ENCODE results near the gene MRFAP1.

DNA sequence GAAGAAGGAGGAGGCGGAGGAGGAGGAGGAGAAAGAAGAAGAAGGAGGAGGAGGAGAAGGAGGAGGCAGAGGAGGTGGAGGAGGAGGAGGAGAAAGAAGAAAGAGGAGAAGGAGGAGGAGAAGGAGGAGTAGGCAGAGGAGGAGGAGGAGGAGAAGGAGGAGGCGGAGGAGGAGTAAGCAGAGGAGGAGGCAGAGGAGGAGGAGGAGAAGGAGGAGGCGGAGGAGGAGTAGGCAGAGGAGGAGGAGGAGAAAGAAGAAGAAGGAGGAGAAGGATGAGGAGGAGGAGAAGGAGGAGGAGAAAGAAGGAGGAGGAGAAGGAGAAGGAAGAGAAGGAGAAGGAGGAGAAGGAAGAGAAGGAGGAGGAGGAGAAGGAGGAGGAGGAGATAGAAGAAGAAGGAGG lies 19.9 kb downstream of the MRFAP1 start:
- TF ChIP-seq, protein P1, sequence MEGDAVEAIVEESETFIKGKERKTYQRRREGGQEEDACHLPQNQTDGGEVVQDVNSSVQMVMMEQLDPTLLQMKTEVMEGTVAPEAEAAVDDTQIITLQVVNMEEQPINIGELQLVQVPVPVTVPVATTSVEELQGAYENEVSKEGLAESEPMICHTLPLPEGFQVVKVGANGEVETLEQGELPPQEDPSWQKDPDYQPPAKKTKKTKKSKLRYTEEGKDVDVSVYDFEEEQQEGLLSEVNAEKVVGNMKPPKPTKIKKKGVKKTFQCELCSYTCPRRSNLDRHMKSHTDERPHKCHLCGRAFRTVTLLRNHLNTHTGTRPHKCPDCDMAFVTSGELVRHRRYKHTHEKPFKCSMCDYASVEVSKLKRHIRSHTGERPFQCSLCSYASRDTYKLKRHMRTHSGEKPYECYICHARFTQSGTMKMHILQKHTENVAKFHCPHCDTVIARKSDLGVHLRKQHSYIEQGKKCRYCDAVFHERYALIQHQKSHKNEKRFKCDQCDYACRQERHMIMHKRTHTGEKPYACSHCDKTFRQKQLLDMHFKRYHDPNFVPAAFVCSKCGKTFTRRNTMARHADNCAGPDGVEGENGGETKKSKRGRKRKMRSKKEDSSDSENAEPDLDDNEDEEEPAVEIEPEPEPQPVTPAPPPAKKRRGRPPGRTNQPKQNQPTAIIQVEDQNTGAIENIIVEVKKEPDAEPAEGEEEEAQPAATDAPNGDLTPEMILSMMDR (conservative IDR thresholded peaks at IDR 0.05; ENCODE audit: low read depth, low read length): no peak
- TF ChIP-seq RAD21 (IDR thresholded peaks at IDR 0.05; ENCODE audit: low read length): no peak
